IMR-90 (cell line): ENCODE data around the gene MAVS. TPM values are rescaled to one million over a fixed set of nuclear protein-coding genes. Genes with fewer than 3 reads are reported as not detected.

ENCODE experiments used
- ATAC-seq: fragments of 200-7000 bp; cut with Tn5 transposase; 2 replicates; pipeline ENCODE4 v1.9.1; 2020; ENCODE audit warnings: low read depth, mild to moderate bottlenecking, moderate library complexity
- BruUV-seq: library from RNA; stranded (reverse); fragments of 400-500 nt; replicated peaks from 2 replicates; lab custom pipeline; 2021; lab: Mats Ljungman, UMichigan
- CTCF ChIA-PET: fragments of 300-600 bp; formaldehyde crosslinking; extraction: SDS; loops from one replicate; lab custom pipeline; 2021; ENCODE audit warnings: antibody characterized with exemption; lab: Yijun Ruan, JAX
- POLR2A ChIA-PET: fragments of 300-600 bp; sonication (Branson Sonifier 250); formaldehyde crosslinking; loops from one replicate; lab custom pipeline; 2022; ENCODE audit warnings: antibody characterized with exemption; ENCODE audit not compliant: unreplicated experiment; lab: Charles Lee
- DNase-seq: peaks from one replicate; pipeline ENCODE4 v3.0.0; 2013
- H2AFZ ChIP-seq: replicated peaks from 2 replicates; pipeline ENCODE3; 2013; ENCODE audit warnings: low read length, mild to moderate bottlenecking; ENCODE audit not compliant: poor library complexity
- H2AK5ac ChIP-seq: 2 replicates; pipeline ENCODE4 v1.6.1; 2013; ENCODE audit warnings: low read depth, low read length, inconsistent platforms
- H2AK9ac ChIP-seq: replicated peaks from 2 replicates; pipeline ENCODE3; 2013; ENCODE audit warnings: mild to moderate bottlenecking, low read depth, low read length, moderate library complexity; ENCODE audit not compliant: poor library complexity
- H2BK120ac ChIP-seq: 2 replicates; pipeline ENCODE4 v1.6.1; 2013; ENCODE audit warnings: low read depth, low read length, inconsistent platforms
- H2BK15ac ChIP-seq: 3 replicates; pipeline ENCODE4 v1.6.1; 2013; ENCODE audit warnings: low read depth, low read length, inconsistent platforms
- H2BK20ac ChIP-seq: 2 replicates; pipeline ENCODE4 v1.6.1; 2013; ENCODE audit warnings: low read depth, mild to moderate bottlenecking, inconsistent platforms, low read length, moderate library complexity
- H2BK5ac ChIP-seq: 2 replicates; pipeline ENCODE4 v1.6.1; 2013; ENCODE audit warnings: mild to moderate bottlenecking, low read depth, low read length, inconsistent platforms; ENCODE audit not compliant: poor library complexity, severe bottlenecking
- H3K14ac ChIP-seq: replicated peaks from 2 replicates; pipeline ENCODE4 v1.6.1; 2013; ENCODE audit warnings: low read depth, low read length, inconsistent platforms
- H3K18ac ChIP-seq: 2 replicates; pipeline ENCODE4 v1.6.1; 2013; ENCODE audit warnings: low read depth, low read length, control low read depth
- H3K23ac ChIP-seq: 2 replicates; pipeline ENCODE4 v1.6.1; 2013; ENCODE audit warnings: low read depth, low read length, inconsistent platforms
- H3K27ac ChIP-seq: 2 replicates; pipeline ENCODE4 v1.5.1; 2013; ENCODE audit warnings: mild to moderate bottlenecking, control low read depth, low read length; ENCODE audit not compliant: insufficient read depth
- H3K27me3 ChIP-seq: 2 replicates; pipeline ENCODE4 v1.6.1; 2013; ENCODE audit warnings: low read length; ENCODE audit not compliant: control insufficient read depth, insufficient read depth
- H3K36me3 ChIP-seq: 2 replicates; pipeline ENCODE4 v1.6.1; 2013; ENCODE audit warnings: low read length, mixed read lengths; ENCODE audit not compliant: control insufficient read depth, insufficient read depth
- H3K4ac ChIP-seq: 2 replicates; pipeline ENCODE4 v1.6.1; 2013; ENCODE audit warnings: low read depth, low read length, inconsistent platforms
- H3K4me1 ChIP-seq: 2 replicates; pipeline ENCODE4 v1.6.1; 2013; ENCODE audit warnings: low read length, mixed read lengths; ENCODE audit not compliant: control insufficient read depth, insufficient read depth
- H3K4me2 ChIP-seq: 2 replicates; pipeline ENCODE4 v1.6.1; 2013; ENCODE audit warnings: low read depth, mild to moderate bottlenecking, control low read depth, low read length, moderate library complexity
- H3K4me3 ChIP-seq: 2 replicates; pipeline ENCODE4 v1.5.1; 2013; ENCODE audit warnings: low read depth, mild to moderate bottlenecking, control low read depth, low read length, moderate library complexity; ENCODE audit not compliant: insufficient read depth
- H3K56ac ChIP-seq: 2 replicates; pipeline ENCODE4 v1.6.1; 2013; ENCODE audit warnings: low read length, inconsistent platforms; ENCODE audit not compliant: insufficient read depth; ENCODE audit errors: extremely low read depth
- H3K79me1 ChIP-seq, 2 experiments: 2 replicates each; pipeline ENCODE4 v1.6.1; 2013; ENCODE audit warnings: low read length in 2 of 2, inconsistent platforms in 1 of 2, low read depth in 1 of 2
- H3K9ac ChIP-seq: 2 replicates; pipeline ENCODE4 v1.6.1; 2013; ENCODE audit warnings: low read depth, low read length, control low read depth
- H3K9me1 ChIP-seq: 2 replicates; pipeline ENCODE4 v1.6.1; 2013; ENCODE audit warnings: low read length, inconsistent platforms; ENCODE audit not compliant: insufficient read depth
- H3K9me3 ChIP-seq: 2 replicates; pipeline ENCODE4 v1.6.1; 2013; ENCODE audit warnings: low read length; ENCODE audit not compliant: control insufficient read depth, insufficient read depth
- H4K20me1 ChIP-seq: 2 replicates; pipeline ENCODE4 v1.6.1; 2013; ENCODE audit warnings: low read length, inconsistent platforms; ENCODE audit not compliant: insufficient read depth
- H4K5ac ChIP-seq: 2 replicates; pipeline ENCODE4 v1.6.1; 2013; ENCODE audit warnings: mild to moderate bottlenecking, low read depth, low read length, control low read depth
- H4K8ac ChIP-seq, 2 experiments: 2 replicates each; pipeline ENCODE4 v1.6.1; 2013; ENCODE audit warnings: low read depth in 2 of 2, low read length in 2 of 2, control low read depth in 1 of 2, inconsistent platforms in 1 of 2
- H4K91ac ChIP-seq: 2 replicates; pipeline ENCODE4 v1.6.1; 2013; ENCODE audit warnings: low read depth, low read length, inconsistent platforms; ENCODE audit not compliant: insufficient read depth
- MAFK ChIP-seq: IDR thresholded peaks from 2 replicates; pipeline ENCODE4 v1.6.1; 2012; ENCODE audit warnings: low read depth, low read length, improper control_type of control experiment
- RFX5 ChIP-seq: IDR thresholded peaks from 2 replicates; pipeline ENCODE4 v1.8.0; 2012; ENCODE audit warnings: low read depth, mild to moderate bottlenecking, low read length, moderate library complexity
- WGBS, 2 experiments: methylation state at CpG; one replicate each; pipeline versions ENCODE4 v1.1.5 to v1.1.7; 2013; ENCODE audit warnings: missing lambda C conversion rate in 2 of 2; ENCODE audit not compliant: insufficient read length in 1 of 2; ENCODE audit errors: extremely low coverage in 2 of 2; 5-methylcytosine and 5-hydroxymethylcytosine counted together
- dilution Hi-C: fragments of 300-500 bp; cut with HindIII; formaldehyde crosslinking; loops from one replicate; pipeline ENCODE4 v1.14.3; 2018; ENCODE audit warnings: low sequenced_read_pairs; ENCODE audit not compliant: unreplicated experiment
- in situ Hi-C: fragments of 300-500 bp; cut with MboI; formaldehyde crosslinking; loops from 3 replicates; pipeline ENCODE4 v1.14.3; 2019; ENCODE audit warnings: low sequenced_read_pairs, inconsistent platforms, mixed read lengths
- intact Hi-C: fragments of 100-400 bp; cut with micrococcal nuclease; formaldehyde crosslinking; loops from 2 replicates; pipeline ENCODE4 v1.10.0; 2022
- polyA plus RNA-seq, 3 experiments: library from polyadenylated mRNA; depleted of rRNA; stranded (reverse); fragments of >200 nt; gene quantifications; 2 replicates each; pipeline ENCODE4 v1.2.3, GENCODE V29; 2012; ENCODE audit warnings: low replicate concordance in 1 of 3
- total RNA-seq: library from RNA; depleted of rRNA; stranded (reverse); fragments of >200 nt; gene quantifications from 2 replicates; pipeline ENCODE4 v1.2.3, GENCODE V29; 2012

MAVS gene
- total and polyA plus RNA-seq, 2 of the 4 experiments (the other 2 are of a cell fraction), result 10.4 to 15.6 TPM

GRCh38 chr20:3814928-3815495 lies 31.6 kb upstream of the MAVS start:
- ChIA-PET CTCF (interaction anchor here (1.3 kb wide), 1 partner anchor 29 kb away, joined by 4 read pairs; the partner anchor contains the start of gene CENPB), POLR2A (no interaction called here)
- H4K8ac ChIP-seq, result no peak overlapping the region
- no peak overlapping the region for H2AFZ ChIP-seq
- H4K20me1 ChIP-seq, result no peaks in the 10 kb centered on the region
- WGBS, 2 experiments, result no CpG with 5 or more reads among the region's 7 CpGs
- H3K4me3 ChIP-seq, result no peak overlapping the region
- peaks cover 19% of the 10 kb centered on the region for H3K9me1 ChIP-seq
- H2BK20ac ChIP-seq, result no peak overlapping the region
- intact Hi-C loops (no loop called here), in situ Hi-C loops (no loop called here), dilution Hi-C loops (no loop called here)
- peaks cover 18% of the 10 kb centered on the region for H3K4me1 ChIP-seq
- H2AK9ac ChIP-seq, result no peak overlapping the region
- no peaks in the 10 kb centered on the region for H3K27me3 ChIP-seq
- H3K14ac ChIP-seq, result no peak overlapping the region
- H3K23ac ChIP-seq, result no peak overlapping the region
- H3K4me2 ChIP-seq, result no peak overlapping the region
- ATAC-seq, result no peak
- no peak overlapping the region for H4K5ac ChIP-seq
- no peak overlapping the region for H3K56ac ChIP-seq
- H3K4ac ChIP-seq, result no peak overlapping the region
- H2BK5ac ChIP-seq, result no peak overlapping the region
- no peak for DNase-seq
- no peak overlapping the region for H3K9ac ChIP-seq
- no peak overlapping the region; the same call in 1 of the 2 replicates for H2BK120ac ChIP-seq
- H3K9me3 ChIP-seq, result no peaks in the 10 kb centered on the region
- H3K18ac ChIP-seq, result no peak overlapping the region
- H2BK15ac ChIP-seq, result no peak overlapping the region
- H4K91ac ChIP-seq, result no peak overlapping the region
- H3K27ac ChIP-seq, result no peak overlapping the region
- H3K36me3 ChIP-seq, result no peaks in the 10 kb centered on the region
- H3K79me1 ChIP-seq, result peaks cover 4 to 30% of the 10 kb centered on the region in 2 experiments; a peak in 3 of 4 replicates
- TF ChIP-seq MAFK (no peak), RFX5 (no peak)
- no peak overlapping the region for H2AK5ac ChIP-seq
- BruUV-seq, result no TSS peak
